ENCODE data around the gene AGXT. TPM values are rescaled to one million over a fixed set of nuclear protein-coding genes. Genes with fewer than 3 reads are reported as not detected.

AGXT gene
- total and polyA plus RNA-seq, 12 donors, result 0.09 TPM; not detected in 11

DNA sequence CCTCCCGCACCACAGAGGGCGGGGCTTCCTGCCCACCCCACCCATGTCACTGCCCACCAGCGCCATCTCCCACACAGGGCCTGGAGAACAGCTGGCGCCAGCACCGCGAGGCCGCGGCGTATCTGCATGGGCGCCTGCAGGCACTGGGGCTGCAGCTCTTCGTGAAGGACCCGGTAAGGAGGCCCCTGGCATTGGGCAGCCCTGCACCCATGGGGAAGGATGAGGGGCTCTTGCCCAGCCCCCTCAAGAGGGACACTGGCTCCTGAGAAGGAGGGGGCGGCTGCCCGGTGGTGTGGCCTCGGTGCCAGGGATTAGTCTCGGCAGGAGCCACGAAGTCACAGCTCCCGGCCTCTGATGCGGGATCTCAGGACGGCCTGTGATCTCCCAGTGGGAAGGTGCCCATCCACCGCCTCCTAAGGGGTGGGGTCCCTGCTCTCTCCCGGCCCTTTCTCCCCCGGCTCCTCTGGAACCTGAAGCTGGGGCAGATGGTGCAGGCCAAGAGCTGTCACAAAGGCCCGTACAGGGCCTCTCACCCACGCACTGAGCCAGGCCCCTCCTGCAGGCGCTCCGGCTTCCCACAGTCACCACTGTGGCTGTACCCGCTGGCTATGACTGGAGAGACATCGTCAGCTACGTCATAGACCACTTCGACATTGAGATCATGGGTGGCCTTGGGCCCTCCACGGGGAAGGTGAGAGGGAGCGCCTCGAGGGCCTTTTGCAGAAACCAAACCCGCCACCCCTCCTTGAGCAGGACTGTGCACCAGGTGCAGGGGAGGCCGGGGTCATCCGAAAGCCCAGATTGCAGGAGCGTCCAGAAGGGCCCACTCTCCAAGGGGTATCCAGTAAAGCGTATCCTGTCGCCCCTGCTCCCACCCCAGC, 9.1 kb downstream of the AGXT start:
- TF ChIP-seq, protein P1, sequence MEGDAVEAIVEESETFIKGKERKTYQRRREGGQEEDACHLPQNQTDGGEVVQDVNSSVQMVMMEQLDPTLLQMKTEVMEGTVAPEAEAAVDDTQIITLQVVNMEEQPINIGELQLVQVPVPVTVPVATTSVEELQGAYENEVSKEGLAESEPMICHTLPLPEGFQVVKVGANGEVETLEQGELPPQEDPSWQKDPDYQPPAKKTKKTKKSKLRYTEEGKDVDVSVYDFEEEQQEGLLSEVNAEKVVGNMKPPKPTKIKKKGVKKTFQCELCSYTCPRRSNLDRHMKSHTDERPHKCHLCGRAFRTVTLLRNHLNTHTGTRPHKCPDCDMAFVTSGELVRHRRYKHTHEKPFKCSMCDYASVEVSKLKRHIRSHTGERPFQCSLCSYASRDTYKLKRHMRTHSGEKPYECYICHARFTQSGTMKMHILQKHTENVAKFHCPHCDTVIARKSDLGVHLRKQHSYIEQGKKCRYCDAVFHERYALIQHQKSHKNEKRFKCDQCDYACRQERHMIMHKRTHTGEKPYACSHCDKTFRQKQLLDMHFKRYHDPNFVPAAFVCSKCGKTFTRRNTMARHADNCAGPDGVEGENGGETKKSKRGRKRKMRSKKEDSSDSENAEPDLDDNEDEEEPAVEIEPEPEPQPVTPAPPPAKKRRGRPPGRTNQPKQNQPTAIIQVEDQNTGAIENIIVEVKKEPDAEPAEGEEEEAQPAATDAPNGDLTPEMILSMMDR (IDR thresholded peaks at IDR 0.05), result no peak
- ATAC-seq, result no peak
- Histone ChIP-seq H3K9me3 (no peaks in the 10 kb centered on the region), H3K4me3 (no peak overlapping the region), H3K27me3 (no peaks in the 10 kb centered on the region), H3K4me1 (no peaks in the 10 kb centered on the region), H3K27ac (no peak overlapping the region), H3K36me3 (no peaks in the 10 kb centered on the region)
- WGBS, 2 donors, result 88 to 91% methylated on average over 40 of the region's 40 CpGs
- intact Hi-C loops (cut with DNase I), result loop anchor here in 1 of 10 donors (10.0 kb wide), 1 partner anchor 587 kb away; no protein-coding TSS in a partner anchor
- peak in 1 of 2 donors; percentile 9 for DNase-seq

DNA sequence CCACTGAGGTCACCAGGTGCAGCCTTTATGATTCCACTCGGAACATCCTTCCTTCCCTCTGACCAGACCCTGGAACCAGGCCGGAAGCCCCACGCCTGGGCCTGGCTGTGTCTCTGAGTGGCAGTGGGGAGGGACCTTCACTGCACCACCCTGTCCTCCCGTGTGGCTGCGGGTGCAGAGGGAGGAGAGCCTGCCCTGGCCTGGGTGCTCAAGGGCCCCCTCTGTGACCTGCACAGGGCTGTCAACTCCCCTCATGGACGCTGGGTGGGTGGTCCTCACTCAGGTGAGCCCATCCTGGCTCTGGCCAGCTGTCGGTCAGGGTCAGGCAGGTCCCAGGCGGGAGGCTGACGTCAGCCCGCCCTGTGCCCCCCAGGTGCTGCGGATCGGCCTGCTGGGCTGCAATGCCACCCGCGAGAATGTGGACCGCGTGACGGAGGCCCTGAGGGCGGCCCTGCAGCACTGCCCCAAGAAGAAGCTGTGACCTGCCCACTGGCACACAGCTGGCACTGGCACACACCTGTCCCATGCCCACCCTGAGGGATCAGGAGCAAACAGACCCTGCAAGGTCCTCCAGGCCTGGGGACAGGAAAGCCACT, 9.8 kb downstream of the AGXT start:
- H3K4me1 ChIP-seq, result no peaks in the 10 kb centered on the region
- H3K27me3 ChIP-seq, result no peaks in the 10 kb centered on the region
- whole genome bisulfite sequencing, 2 donors, result 87% methylated on average over 16 to 18 of the region's 18 CpGs
- no peaks in the 10 kb centered on the region for H3K9me3 ChIP-seq
- no peak for ATAC-seq
- DNase-seq, result no peak
- intact Hi-C loops (cut with DNase I), result loop anchor here in 1 of 10 donors (10.0 kb wide), 1 partner anchor 586 kb away; no protein-coding TSS in a partner anchor
- H3K36me3 ChIP-seq, result no peaks in the 10 kb centered on the region
- no peak overlapping the region for H3K27ac ChIP-seq
- H3K4me3 ChIP-seq, result no peak overlapping the region
- TF ChIP-seq, protein P1 (IDR thresholded peaks at IDR 0.05), result no peak

DNA sequence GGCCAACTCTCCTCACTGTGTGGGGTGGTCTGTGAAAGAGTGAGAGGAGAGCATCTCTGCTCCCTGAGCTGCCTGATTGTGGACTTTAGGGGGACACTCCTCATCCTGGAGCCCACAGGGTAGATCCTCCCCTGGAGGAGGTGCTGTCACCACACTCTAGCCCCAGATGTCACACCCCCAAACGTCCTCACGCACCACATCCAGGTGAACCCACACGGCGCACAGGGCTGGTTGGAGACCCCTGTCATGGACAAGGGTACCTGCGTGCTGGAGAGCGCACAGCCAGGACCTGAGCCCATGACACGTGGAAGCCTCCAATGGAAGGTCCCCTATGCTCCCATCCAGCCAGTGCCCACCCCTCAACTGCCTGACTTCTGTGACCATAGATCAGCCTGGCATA, 10.5 kb downstream of the AGXT start:
- no peaks in the 10 kb centered on the region for H3K36me3 ChIP-seq
- WGBS, 2 donors, result 74 to 79% methylated on average over 7 of the region's 7 CpGs
- TF ChIP-seq, protein P1 (IDR thresholded peaks at IDR 0.05), result no peak
- H3K9me3 ChIP-seq, result no peaks in the 10 kb centered on the region
- H3K27me3 ChIP-seq, result no peaks in the 10 kb centered on the region
- intact Hi-C loops (cut with DNase I), result loop anchor here in 1 of 10 donors (10.0 kb wide), 1 partner anchor 586 kb away; no protein-coding TSS in a partner anchor
- H3K4me3 ChIP-seq, result no peak overlapping the region
- no peak overlapping the region for H3K27ac ChIP-seq
- no peaks in the 10 kb centered on the region for H3K4me1 ChIP-seq
- DNase-seq (no peak), ATAC-seq (no peak)

DNA sequence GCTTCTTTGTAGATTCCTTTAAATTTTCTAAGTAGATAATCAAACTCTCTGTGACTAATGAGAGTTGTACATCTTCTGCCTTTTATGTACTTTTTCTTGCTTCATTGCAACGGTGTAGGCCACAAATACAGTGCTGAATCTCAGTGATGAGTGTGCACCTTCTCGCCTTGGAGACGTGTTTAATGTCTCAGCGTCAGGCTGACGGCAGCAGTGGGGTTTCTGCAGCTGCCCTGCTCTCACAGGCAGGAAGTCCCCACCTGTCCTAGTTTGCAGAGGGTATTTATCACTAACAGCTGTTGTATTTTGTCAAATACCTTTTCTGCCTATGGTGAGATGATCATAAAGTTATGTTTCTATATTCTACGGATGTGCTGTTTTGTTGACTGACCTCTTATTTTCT, 13.3 kb downstream of the AGXT start:
- Histone ChIP-seq H3K4me3 (no peak overlapping the region), H3K4me1 (no peaks in the 10 kb centered on the region), H3K27me3 (no peaks in the 10 kb centered on the region), H3K27ac (no peak overlapping the region), H3K36me3 (no peaks in the 10 kb centered on the region), H3K9me3 (no peaks in the 10 kb centered on the region)
- intact Hi-C loops (cut with DNase I), result no loop called here
- WGBS, 2 donors, result 54 to 62% methylated on average over 6 of the region's 6 CpGs
- TF ChIP-seq, protein P1 (IDR thresholded peaks at IDR 0.05), result no peak
- no peak for ATAC-seq
- DNase-seq, result no peak
